K562 (cell line): ENCODE measurements around the gene ENDOD1. TPM values are rescaled to one million over a fixed set of nuclear protein-coding genes. Genes with fewer than 3 reads are reported as not detected.

Experiments used
- ARID1B ChIP-seq: fragments of 450-650 bp; IDR thresholded peaks from 2 replicates; pipeline ENCODE4 v1.6.1; 2016; ENCODE audit warnings: antibody characterized with exemption, mild to moderate bottlenecking, inconsistent platforms
- CBFA2T3 ChIP-seq: fragments of 450-650 bp; IDR thresholded peaks from 2 replicates; pipeline ENCODE4 v1.6.1; 2017
- CBFB ChIP-seq: sonication (generic); formaldehyde crosslinking; IDR thresholded peaks from 2 replicates; pipeline ENCODE4 v1.4.0; 2020; ENCODE audit warnings: mild to moderate bottlenecking, missing genetic modification reagents
- CBX5 ChIP-seq: IDR thresholded peaks from 2 replicates; pipeline ENCODE4 v1.6.1; 2014; ENCODE audit warnings: low read depth, borderline replicate concordance
- EHMT2 ChIP-seq: fragments of 450-650 bp; IDR thresholded peaks from 2 replicates; pipeline ENCODE4 v1.6.1; 2018; ENCODE audit warnings: antibody characterized with exemption
- FOXP1 ChIP-seq: sonication (generic); formaldehyde crosslinking; IDR thresholded peaks from 2 replicates; pipeline ENCODE4 v1.8.0; 2022; ENCODE audit warnings: mild to moderate bottlenecking, missing genetic modification reagents
- MEF2A ChIP-seq: IDR thresholded peaks from 2 replicates; pipeline ENCODE4 v1.6.1; 2011; ENCODE audit warnings: low read depth, mild to moderate bottlenecking, low read length, moderate library complexity; ENCODE audit not compliant: control insufficient read depth
- MITF ChIP-seq: IDR thresholded peaks from 2 replicates; pipeline ENCODE4 v1.6.1; 2014; ENCODE audit warnings: antibody characterized with exemption
- MNT ChIP-seq, 2 experiments: fragments of 450-650 bp; conservative IDR thresholded peaks; 2 replicates each; pipeline ENCODE4 v1.6.1; 2017; ENCODE audit warnings: mild to moderate bottlenecking in 2 of 2, moderate library complexity in 2 of 2
- MTA3 ChIP-seq: fragments of 450-650 bp; formaldehyde crosslinking; IDR thresholded peaks from 2 replicates; pipeline ENCODE4 v1.6.1; 2017; ENCODE audit warnings: mild to moderate bottlenecking, borderline replicate concordance
- MYC ChIP-seq, 2 experiments: fragments of 250-450 bp in 1 of 2; sonication (Bioruptor Pico) in 1 of 2; IDR thresholded peaks; 2 replicates each; pipeline versions ENCODE4 v1.5.1 to v1.6.1; 2012 to 2021; ENCODE audit warnings: low read depth in 2 of 2, borderline replicate concordance in 1 of 2, improper control_type of control experiment in 1 of 2, low read length in 1 of 2, mild to moderate bottlenecking in 1 of 2, moderate library complexity in 1 of 2
- MYNN ChIP-seq, 2 experiments: sonication (generic); formaldehyde crosslinking in 1 of 2; IDR thresholded peaks; 2 replicates each; pipeline versions ENCODE4 v1.5.0 to v1.6.1; 2016 to 2020; ENCODE audit warnings: antibody characterized with exemption in 1 of 2, missing genetic modification reagents in 1 of 2
- NCOR1 ChIP-seq: fragments of 450-650 bp; IDR thresholded peaks from 2 replicates; pipeline ENCODE4 v1.6.1; 2016; ENCODE audit warnings: mild to moderate bottlenecking, moderate library complexity
- POLR2AphosphoS2 ChIP-seq: IDR thresholded peaks from 2 replicates; pipeline ENCODE4 v1.6.1; 2012; ENCODE audit warnings: low read length, improper control_type of control experiment
- PRDM10 ChIP-seq: fragments of 450-650 bp; IDR thresholded peaks from 2 replicates; pipeline ENCODE4 v1.6.1; 2018; ENCODE audit not compliant: partially characterized antibody
- RBBP5 ChIP-seq: fragments of 200-600 bp; sonication (generic); IDR thresholded peaks from 2 replicates; pipeline ENCODE4 v1.6.1; 2012; ENCODE audit warnings: borderline replicate concordance, mild to moderate bottlenecking, low read length, control low read depth, inconsistent platforms; ENCODE audit not compliant: insufficient read depth, poor library complexity, severe bottlenecking
- SMC3 ChIP-seq: conservative IDR thresholded peaks from 2 replicates; pipeline ENCODE4 v1.6.1; 2011; ENCODE audit warnings: low read depth, low read length, improper control_type of control experiment; ENCODE audit not compliant: insufficient read depth
- ZBTB17 ChIP-seq: fragments of 450-650 bp; formaldehyde crosslinking; IDR thresholded peaks from 2 replicates; pipeline ENCODE4 v1.4.0; 2020; ENCODE audit warnings: mild to moderate bottlenecking
- ZNF639 ChIP-seq, 2 experiments: fragments of 200-800 bp in 1 of 2; sonication (Bioruptor generic) in 1 of 2; sonication (generic) in 1 of 2; formaldehyde crosslinking in 1 of 2; IDR thresholded peaks in 1 of 2; conservative IDR thresholded peaks in 1 of 2; 2 replicates each; pipeline versions ENCODE4 v1.5.0 to v1.6.1; 2016 to 2020; ENCODE audit warnings: missing compliant biosample characterization in 1 of 2, missing genetic modification characterization in 1 of 2, missing genetic modification reagents in 1 of 2
- polyA plus RNA-seq, 8 experiments: library from polyadenylated mRNA; depleted of rRNA in 4 of 8; stranded (reverse) in 5 of 8; unstranded in 3 of 8; fragments of >200 nt; fragmentation: Nextera tagmentation in 2 of 8; fragmentation: Illumina TruSeq in 1 of 8; extraction: Ambion mirVana in 2 of 8; extraction: Trizol in 1 of 8; gene quantifications; 2 replicates each; pipeline versions ENCODE4 v1.2.1 to v1.2.3, GENCODE V29; 2011 to 2014; ENCODE audit warnings: inconsistent platforms in 1 of 8, missing spikeins in 1 of 8
- total RNA-seq, 7 experiments: library from RNA; depleted of rRNA in 6 of 7; stranded (reverse); fragments of >200 nt in 6 of 7; fragmentation: Illumina TruSeq in 2 of 7; extraction: Trizol in 2 of 7; gene quantifications; 2 replicates each; pipeline versions ENCODE4 v1.2.1 to v1.2.3, GENCODE V29; 2011 to 2021; ENCODE audit warnings: low replicate concordance in 1 of 7

ENDOD1 gene
- total and polyA plus RNA-seq, 9 of the 15 experiments (the other 6 are each of a cell fraction or from before 2014, with no cell fraction given): 4.2 to 11.8 (median 9.3) TPM

GRCh38 chr11:95147364-95147905, 57.8 kb downstream of the ENDOD1 start (continued):
- peak; percentile 30 for TF ChIP-seq PRDM10
- TF ChIP-seq MITF: peak; percentile 50; the same call in 1 of the 2 replicates
- TF ChIP-seq MYC (IDR thresholded peaks at IDR 0.05; ENCODE audit: low read depth, low read length): peak; percentile 44; the same call in 1 of the 2 replicates
- no peak for TF ChIP-seq MYC (CRISPR knock-in tag; IDR thresholded peaks at IDR 0.05; ENCODE audit: borderline replicate concordance, low read depth)
- peak; percentile 76 for TF ChIP-seq MTA3
- TF ChIP-seq MYNN (IDR thresholded peaks at IDR 0.05): peak; percentile 73
- TF ChIP-seq MYNN (CRISPR knock-in tag; IDR thresholded peaks at IDR 0.05): no peak
- no peak for TF ChIP-seq MEF2A
- no peak for TF ChIP-seq SMC3
- TF ChIP-seq CBX5: peak; percentile 47; the same call in 1 of the 2 replicates
- TF ChIP-seq MNT (conservative IDR thresholded peaks at IDR 0.05): peak; percentile 49 to 62; a peak in 2 of 4 replicates
- TF ChIP-seq POLR2AphosphoS2: no peak
- TF ChIP-seq CBFA2T3: peak; percentile 96
- TF ChIP-seq FOXP1 (CRISPR knock-in tag): no peak
- TF ChIP-seq ZNF639 (CRISPR knock-in tag; conservative IDR thresholded peaks at IDR 0.05 in 1 of 2, IDR thresholded peaks at IDR 0.05 in 1 of 2): no peak; a peak in 1 of 4 replicates
- TF ChIP-seq CBFB (CRISPR knock-in tag): no peak
- peak; percentile 91 for TF ChIP-seq NCOR1
- peak; percentile 98 for TF ChIP-seq ARID1B
- TF ChIP-seq ZBTB17 (CRISPR knock-in tag): no peak
- TF ChIP-seq RBBP5: no peak
- peak; percentile 69; the same call in 1 of the 2 replicates for TF ChIP-seq EHMT2
